T-helper 2 cell treated with Interferon-gamma antibody and Interleukin-4, amounts not matched to agents 5 μg/mL and 100 μg/mL, for 36 hours (primary cell): ENCODE data around the gene FYCO1.

ENCODE experiments used
- DNase-seq: peaks from one replicate; pipeline ENCODE4 v3.0.0; 2021; ENCODE audit warnings: low spot score
- H3K27ac Mint-ChIP-seq: one replicate; pipeline ENCODE4 v1.8.0; 2021; ENCODE audit warnings: mild to moderate bottlenecking, mixed read lengths
- H3K27me3 Mint-ChIP-seq: one replicate; pipeline ENCODE4 v1.8.0; 2021; ENCODE audit warnings: low read depth, mixed read lengths
- H3K36me3 Mint-ChIP-seq: one replicate; pipeline ENCODE4 v1.8.0; 2021; ENCODE audit warnings: low read depth, mixed read lengths
- H3K4me1 Mint-ChIP-seq: one replicate; pipeline ENCODE4 v1.8.0; 2021; ENCODE audit warnings: low read depth, mixed read lengths
- H3K4me3 Mint-ChIP-seq: one replicate; pipeline ENCODE4 v1.8.0; 2022; ENCODE audit warnings: mild to moderate bottlenecking, moderate library complexity, mixed read lengths
- H3K9me3 Mint-ChIP-seq: one replicate; pipeline ENCODE4 v1.8.0; 2021; ENCODE audit warnings: mixed read lengths

FYCO1 gene

GRCh38 chr3:45889337-45889736 lies 106.3 kb downstream of the FYCO1 start:
- Mint-ChIP-seq H3K4me1 (peaks cover 8% of the 10 kb centered on the region), H3K27ac (no peak overlapping the region), H3K9me3 (no peaks in the 10 kb centered on the region), H3K36me3 (peaks cover 3% of the 10 kb centered on the region), H3K4me3 (no peak overlapping the region), H3K27me3 (peaks cover 78% of the 10 kb centered on the region)
- no peak for DNase-seq

GRCh38 chr3:45887759-45888511 lies 107.7 kb downstream of the FYCO1 start:
- no peaks in the 10 kb centered on the region for H3K9me3 Mint-ChIP-seq
- H3K4me3 Mint-ChIP-seq, result no peak overlapping the region
- no peak overlapping the region for H3K27ac Mint-ChIP-seq
- H3K4me1 Mint-ChIP-seq, result peaks cover 5% of the 10 kb centered on the region
- H3K27me3 Mint-ChIP-seq, result peaks cover 78% of the 10 kb centered on the region
- no peak for DNase-seq
- peaks cover 3% of the 10 kb centered on the region for H3K36me3 Mint-ChIP-seq

- no peak overlapping the region for H3K27ac Mint-ChIP-seq
- H3K36me3 Mint-ChIP-seq, result peaks cover 3% of the 10 kb centered on the region
- H3K27me3 Mint-ChIP-seq, result peaks cover 71% of the 10 kb centered on the region
- no peaks in the 10 kb centered on the region for H3K9me3 Mint-ChIP-seq
- H3K4me1 Mint-ChIP-seq, result peaks cover 2% of the 10 kb centered on the region
- DNase-seq, result no peak
- H3K4me3 Mint-ChIP-seq, result no peak overlapping the region
Observed at GRCh38 chr3:45887285-45887684, 108.3 kb downstream of the FYCO1 start.

DNA sequence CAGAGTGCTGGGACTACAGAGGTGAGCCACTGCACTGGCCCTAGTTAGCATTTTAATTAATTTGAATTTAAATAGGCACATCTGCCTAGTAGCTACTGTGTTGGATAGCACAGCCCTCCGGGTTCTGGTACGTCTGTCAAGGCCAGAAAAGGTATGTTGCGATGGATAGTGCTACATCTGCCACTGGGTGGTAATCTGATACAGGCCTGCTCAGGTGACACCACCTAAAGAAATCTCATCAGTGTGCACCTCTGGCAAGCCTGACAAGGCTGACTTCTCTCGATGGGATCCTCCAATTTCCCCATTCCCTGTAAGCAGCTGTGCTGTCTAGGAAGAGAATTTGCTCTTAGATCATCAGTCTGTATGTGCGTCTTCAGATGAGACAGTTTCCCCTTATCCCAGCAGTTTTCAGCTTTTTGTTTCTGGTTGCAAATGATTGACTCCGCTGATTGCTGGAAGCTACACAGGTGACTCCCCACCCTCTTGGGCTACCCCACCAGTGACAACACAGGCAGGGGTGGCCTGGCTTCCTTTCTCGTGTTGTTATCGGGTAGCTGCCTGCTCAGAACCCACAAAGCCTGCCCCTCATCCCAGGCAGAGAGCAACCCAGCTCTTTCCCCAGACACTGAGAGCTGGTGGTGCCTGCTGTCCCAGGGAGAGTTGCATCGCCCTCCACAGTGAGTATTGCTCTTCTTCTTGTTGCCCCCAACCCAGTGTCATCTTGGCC lies 109.5 kb downstream of the FYCO1 start, which contains the start of gene CCR9:
TSS of gene CCR9 (plus strand) at position 565 of the 727 bp plus-strand sequence. CDS start 8,391 bp downstream, outside the sequence.
- Mint-ChIP-seq H3K36me3 (no peaks in the 10 kb centered on the region), H3K4me1 (peaks cover 5% of the 10 kb centered on the region), H3K9me3 (no peaks in the 10 kb centered on the region), H3K27me3 (peaks cover 68% of the 10 kb centered on the region), H3K27ac (peak within 1 kb of the TSS; percentile 12), H3K4me3 (no peak within 1 kb of the TSS)
- no peak for DNase-seq

- Mint-ChIP-seq H3K27ac (no peak overlapping the region), H3K27me3 (peaks cover 62% of the 10 kb centered on the region), H3K4me3 (no peak overlapping the region), H3K36me3 (no peaks in the 10 kb centered on the region), H3K4me1 (peaks cover 13% of the 10 kb centered on the region), H3K9me3 (no peaks in the 10 kb centered on the region)
- DNase-seq, result no peak
Observed at GRCh38 chr3:45884368-45885201, 111.0 kb downstream of the FYCO1 start.

- H3K9me3 Mint-ChIP-seq, result no peaks in the 10 kb centered on the region
- peaks cover 13% of the 10 kb centered on the region for H3K4me1 Mint-ChIP-seq
- H3K27me3 Mint-ChIP-seq, result peaks cover 62% of the 10 kb centered on the region
- peak; percentile 43 for DNase-seq
- no peaks in the 10 kb centered on the region for H3K36me3 Mint-ChIP-seq
- no peak overlapping the region for H3K4me3 Mint-ChIP-seq
- H3K27ac Mint-ChIP-seq, result no peak overlapping the region
Observed at GRCh38 chr3:45881078-45882022, 114.3 kb downstream of the FYCO1 start.

DNA sequence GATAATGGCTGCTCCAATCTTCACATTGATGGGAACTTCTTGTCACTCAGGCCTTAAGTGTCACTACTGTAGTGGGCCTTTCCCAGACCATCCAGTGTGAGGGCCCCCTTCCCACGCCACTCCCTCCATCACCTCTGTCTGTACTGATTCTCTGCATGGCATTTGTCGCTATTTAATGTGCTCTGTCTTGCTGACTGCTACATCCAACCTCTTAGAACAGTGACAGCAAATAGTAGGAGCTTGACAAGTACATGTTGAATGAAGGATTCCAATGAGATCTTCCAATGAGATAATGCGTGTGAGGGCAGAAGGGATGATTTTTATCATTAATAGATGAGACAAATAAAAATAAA lies 114.9 kb downstream of the FYCO1 start:
- no peak for DNase-seq
- H3K36me3 Mint-ChIP-seq, result no peaks in the 10 kb centered on the region
- peaks cover 60% of the 10 kb centered on the region for H3K27me3 Mint-ChIP-seq
- peaks cover 13% of the 10 kb centered on the region for H3K4me1 Mint-ChIP-seq
- no peak overlapping the region for H3K27ac Mint-ChIP-seq
- no peak overlapping the region for H3K4me3 Mint-ChIP-seq
- no peaks in the 10 kb centered on the region for H3K9me3 Mint-ChIP-seq

- Mint-ChIP-seq H3K27ac (no peak overlapping the region), H3K9me3 (no peaks in the 10 kb centered on the region), H3K27me3 (peaks cover 61% of the 10 kb centered on the region), H3K4me1 (peaks cover 13% of the 10 kb centered on the region), H3K36me3 (no peaks in the 10 kb centered on the region), H3K4me3 (no peak overlapping the region)
- no peak for DNase-seq
Observed at GRCh38 chr3:45878124-45878523, 117.5 kb downstream of the FYCO1 start.

DNA sequence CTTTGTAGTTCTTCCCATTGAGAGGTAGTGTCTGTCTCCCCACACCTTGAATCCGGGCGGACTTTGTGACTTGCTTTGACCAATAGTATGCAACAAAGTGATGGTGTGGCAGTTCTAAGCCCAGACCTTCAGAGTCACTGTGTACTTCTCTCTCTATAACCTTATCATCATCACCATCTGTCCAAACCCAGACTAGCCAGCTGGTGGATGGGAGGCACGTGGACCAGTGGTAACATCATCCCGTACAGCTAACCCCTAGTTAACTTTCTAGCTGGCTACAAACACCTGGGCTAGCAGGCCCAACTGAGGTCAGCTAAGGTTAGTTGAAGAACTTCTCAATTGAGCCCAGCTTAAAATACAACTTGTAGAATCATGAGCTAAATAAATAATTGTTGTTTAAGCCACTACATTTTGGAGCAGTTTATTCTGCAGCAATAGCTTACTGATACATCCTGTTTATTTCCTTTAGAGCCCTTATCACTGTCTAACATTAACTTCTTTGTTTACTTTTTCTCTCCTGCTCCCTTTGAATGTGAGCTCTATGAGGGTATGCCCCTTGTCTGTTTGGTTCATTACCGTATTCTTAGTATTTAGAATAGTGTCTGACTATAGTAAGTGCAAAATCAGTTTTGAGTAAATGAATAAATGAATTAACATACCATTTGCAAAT lies 120.8 kb downstream of the FYCO1 start:
- H3K27ac Mint-ChIP-seq, result no peak overlapping the region
- peaks cover 72% of the 10 kb centered on the region for H3K27me3 Mint-ChIP-seq
- no peaks in the 10 kb centered on the region for H3K36me3 Mint-ChIP-seq
- DNase-seq, result no peak
- H3K4me1 Mint-ChIP-seq, result peaks cover 11% of the 10 kb centered on the region
- no peaks in the 10 kb centered on the region for H3K9me3 Mint-ChIP-seq
- H3K4me3 Mint-ChIP-seq, result no peak overlapping the region

DNA sequence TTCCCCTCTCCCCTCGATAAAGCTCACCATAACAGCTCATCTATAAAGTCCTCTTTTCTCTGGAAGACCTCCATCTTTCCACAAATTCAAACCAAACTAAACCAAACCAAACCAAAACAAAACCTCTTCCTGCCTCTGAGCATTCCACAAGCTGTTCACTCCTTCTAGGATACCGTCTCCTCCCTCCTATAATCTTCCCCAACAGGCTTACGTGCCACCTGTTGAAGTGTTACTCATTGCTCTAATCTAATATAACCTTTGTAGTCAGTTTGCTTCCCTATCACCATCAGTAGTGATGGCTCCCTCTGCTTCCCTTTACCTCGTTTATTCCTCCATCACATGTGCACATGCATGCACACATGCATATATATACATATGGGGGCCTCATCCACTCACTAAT lies 122.0 kb downstream of the FYCO1 start:
- H3K27ac Mint-ChIP-seq, result no peak overlapping the region
- H3K36me3 Mint-ChIP-seq, result no peaks in the 10 kb centered on the region
- H3K27me3 Mint-ChIP-seq, result peaks cover 75% of the 10 kb centered on the region
- H3K4me3 Mint-ChIP-seq, result no peak overlapping the region
- H3K9me3 Mint-ChIP-seq, result no peaks in the 10 kb centered on the region
- DNase-seq, result no peak
- H3K4me1 Mint-ChIP-seq, result peaks cover 15% of the 10 kb centered on the region

GRCh38 chr3:45873036-45873435 lies 122.6 kb downstream of the FYCO1 start:
- Mint-ChIP-seq H3K27ac (no peak overlapping the region), H3K27me3 (peaks cover 73% of the 10 kb centered on the region), H3K36me3 (no peaks in the 10 kb centered on the region), H3K4me1 (peaks cover 17% of the 10 kb centered on the region), H3K4me3 (no peak overlapping the region), H3K9me3 (no peaks in the 10 kb centered on the region)
- DNase-seq, result no peak

GRCh38 chr3:45872569-45872968 lies 123.1 kb downstream of the FYCO1 start:
- Mint-ChIP-seq H3K27me3 (peaks cover 75% of the 10 kb centered on the region), H3K4me1 (peaks cover 17% of the 10 kb centered on the region), H3K27ac (no peak overlapping the region), H3K36me3 (no peaks in the 10 kb centered on the region), H3K4me3 (no peak overlapping the region), H3K9me3 (no peaks in the 10 kb centered on the region)
- DNase-seq, result no peak

- H3K27me3 Mint-ChIP-seq, result peaks cover 82% of the 10 kb centered on the region
- no peaks in the 10 kb centered on the region for H3K9me3 Mint-ChIP-seq
- H3K4me1 Mint-ChIP-seq, result peaks cover 17% of the 10 kb centered on the region
- no peak overlapping the region for H3K4me3 Mint-ChIP-seq
- no peaks in the 10 kb centered on the region for H3K36me3 Mint-ChIP-seq
- DNase-seq, result no peak
- H3K27ac Mint-ChIP-seq, result no peak overlapping the region
Observed at GRCh38 chr3:45871780-45872179, 123.8 kb downstream of the FYCO1 start.
